ENCODE measurements around the gene AGPAT4. TPM values are rescaled to one million over a fixed set of nuclear protein-coding genes. Genes with fewer than 3 reads are reported as not detected.

AGPAT4 gene
- total RNA-seq, 1 experiment from 2014 or later = 5.7 TPM

DNA sequence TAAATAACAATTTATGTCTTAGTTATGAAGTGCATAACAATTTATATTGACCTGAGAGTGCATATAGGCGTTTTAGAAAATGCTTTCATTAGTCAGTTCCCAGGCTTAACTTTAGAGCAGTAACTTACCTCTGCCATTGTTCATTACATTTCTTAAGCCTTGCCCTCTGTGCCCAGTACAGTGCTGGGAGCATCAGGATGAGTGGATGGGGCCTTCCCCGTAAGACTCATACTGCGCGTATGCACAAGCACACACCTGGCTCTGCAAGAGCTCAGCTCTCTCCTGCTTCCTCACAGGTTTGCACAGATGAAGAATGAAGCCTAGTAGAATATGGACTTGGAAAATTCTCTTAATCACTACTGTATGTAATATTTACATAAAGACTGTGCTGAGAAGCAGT, 157.3 kb downstream of the AGPAT4 start:
- DNase-seq (ENCODE audit: low read depth) = no peak

DNA sequence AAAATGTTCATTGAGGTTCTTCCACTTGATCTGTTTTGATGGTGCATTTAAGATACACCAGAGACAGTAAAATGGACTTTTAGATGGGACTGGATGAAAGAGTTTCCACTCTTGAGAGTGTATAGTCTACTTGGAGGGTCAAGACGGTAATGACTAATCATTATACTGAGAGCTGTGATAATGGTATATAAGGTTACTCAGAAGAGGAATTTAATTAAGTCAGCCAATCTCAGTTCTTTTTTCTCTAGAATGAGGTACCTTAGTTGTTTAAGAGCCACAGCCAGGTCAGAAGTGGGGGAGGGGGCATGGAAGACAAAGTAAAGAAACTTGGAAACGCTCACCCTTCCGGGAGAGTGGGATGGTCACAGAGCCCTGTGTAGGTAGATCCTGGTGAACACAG, 158.4 kb downstream of the AGPAT4 start:
- DNase-seq (ENCODE audit: low read depth) = no peak

DNA sequence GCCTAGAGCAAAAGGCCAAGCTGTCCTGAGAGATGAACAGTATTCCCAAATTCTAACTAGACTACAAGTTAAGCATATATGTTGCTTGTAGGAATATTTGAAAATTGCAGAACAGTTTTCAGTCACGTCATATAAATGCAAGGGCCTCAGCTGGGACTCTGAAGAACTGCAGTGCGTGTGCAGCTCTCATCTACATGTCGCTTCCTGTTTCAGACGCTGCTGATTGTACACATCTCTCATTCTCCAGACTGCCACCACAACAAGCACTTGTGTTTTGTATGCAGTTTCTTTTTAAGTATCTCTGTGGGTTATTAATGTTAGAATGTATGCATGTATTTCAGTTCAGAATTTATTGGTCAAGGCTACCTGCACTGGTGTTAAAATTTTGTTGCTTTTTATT, 162.6 kb downstream of the AGPAT4 start:
- no peak for DNase-seq (ENCODE audit: low read depth)

DNA sequence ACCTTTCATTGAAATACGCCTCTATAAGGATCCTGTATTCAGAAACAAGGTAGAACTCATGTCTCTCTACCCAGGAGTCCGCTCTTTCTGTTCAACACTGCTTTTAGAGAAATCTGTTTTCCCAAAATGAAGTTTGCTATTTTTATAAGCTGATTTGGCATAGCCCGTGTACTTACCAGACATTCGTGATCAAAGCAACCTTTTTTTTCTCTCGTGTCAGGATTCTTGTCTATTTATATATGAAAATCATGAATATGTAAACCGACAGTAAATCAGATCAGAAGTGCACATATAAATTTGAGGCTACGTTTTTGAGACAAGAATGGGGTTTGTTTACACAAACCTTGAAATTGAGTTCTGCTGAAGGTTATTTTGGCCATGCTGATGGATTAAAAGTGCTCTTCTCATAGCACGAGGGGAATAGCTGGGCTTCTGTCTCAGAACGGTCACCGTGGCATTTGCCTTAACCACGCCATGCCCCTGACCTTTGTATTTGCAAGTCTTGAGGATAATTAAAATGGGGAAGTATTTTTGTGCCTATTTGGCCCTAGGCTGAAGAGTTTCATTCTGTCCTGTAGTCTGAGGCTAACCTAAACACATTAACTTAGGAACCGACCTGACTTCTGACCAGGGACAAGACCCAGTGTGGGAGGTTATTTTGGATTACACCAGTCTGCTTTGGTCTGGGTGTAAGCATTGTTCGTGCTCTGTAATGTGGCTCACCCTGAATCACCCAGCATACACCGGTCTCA, 163.7 kb downstream of the AGPAT4 start:
- no peak for DNase-seq (ENCODE audit: low read depth)

DNA sequence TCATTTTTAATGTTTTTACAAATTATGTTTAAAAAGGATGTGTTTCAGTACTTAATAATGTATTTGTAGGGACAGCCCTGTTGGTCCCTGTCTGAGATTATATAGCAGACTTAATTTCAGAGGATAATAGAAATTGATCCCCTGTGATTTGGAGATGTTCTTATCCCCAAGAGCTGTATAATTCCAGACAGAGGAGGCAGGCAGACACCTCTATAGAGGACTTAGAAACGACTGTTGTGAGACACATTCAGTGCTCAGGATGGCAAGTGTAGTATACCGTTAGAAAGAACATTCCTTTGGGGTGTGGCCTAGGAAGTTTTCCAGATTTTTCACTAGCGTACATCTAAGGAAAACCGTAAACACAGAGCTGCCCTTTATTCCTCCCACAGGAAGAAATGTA, 164.5 kb downstream of the AGPAT4 start:
- no peak for DNase-seq (ENCODE audit: low read depth)

DNA sequence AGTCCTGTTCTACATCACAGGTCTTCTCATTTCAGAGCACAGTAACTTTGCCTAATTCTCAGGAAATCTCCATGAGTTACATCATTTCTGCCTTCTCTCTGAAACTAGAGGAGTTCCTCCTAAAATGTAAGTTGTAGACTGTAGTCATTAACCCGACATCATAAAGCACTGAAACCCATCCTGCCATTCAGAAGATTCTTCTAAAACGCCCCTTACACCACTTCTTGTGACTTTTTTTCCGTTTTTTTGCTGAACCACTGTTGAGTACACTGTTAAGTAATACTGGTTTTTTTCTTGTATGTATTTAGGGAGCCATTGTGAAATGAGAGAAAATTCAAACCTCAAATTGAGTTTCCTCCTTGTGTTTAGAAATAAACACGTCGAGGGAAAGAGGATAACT, 164.9 kb downstream of the AGPAT4 start:
- no peak for DNase-seq (ENCODE audit: low read depth)

DNA sequence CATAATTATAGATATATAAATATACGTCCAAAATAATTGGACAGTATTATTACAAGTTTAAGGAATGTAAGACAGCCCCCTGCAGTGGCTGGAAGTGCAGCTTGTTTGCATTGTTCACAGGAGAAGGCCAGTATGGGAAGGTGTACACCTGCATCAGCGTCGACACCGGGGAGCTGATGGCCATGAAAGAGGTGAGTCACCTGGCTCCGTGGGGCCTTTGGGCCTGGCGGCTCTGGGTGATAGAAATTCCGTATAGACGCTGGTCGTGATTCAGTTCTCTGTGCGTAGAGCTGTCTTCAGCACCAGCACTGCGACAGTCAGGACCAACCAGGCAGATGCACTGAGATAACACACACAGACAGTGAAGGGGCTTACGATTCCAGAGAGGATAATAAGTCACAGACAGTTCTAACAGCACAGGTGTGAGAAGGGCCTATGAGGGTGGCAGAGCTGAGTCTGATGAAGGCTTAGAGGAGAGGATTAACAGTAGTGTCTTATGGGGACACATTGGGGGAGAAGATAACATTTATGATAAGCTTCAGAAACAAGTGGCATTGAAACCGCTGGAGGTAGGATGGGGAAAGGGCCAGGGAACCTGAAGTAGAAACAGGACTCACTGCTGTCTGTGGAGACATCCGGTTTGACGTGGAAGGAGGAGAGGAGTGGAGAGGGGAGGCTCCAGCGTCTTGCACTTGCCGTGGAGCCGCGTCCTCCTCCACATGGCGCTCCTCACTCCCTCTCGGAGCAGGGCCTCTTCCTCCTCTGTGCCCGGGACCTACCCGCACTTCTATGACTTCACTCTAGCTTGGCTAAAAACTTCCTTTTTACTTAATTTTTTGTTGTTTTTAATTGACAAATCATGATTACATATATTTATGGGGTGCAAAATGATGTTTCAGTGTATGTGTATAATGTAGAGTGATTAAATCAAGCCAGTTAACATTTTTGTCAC, 165.8 kb downstream of the AGPAT4 start:
- no peak for DNase-seq (ENCODE audit: low read depth)

DNA sequence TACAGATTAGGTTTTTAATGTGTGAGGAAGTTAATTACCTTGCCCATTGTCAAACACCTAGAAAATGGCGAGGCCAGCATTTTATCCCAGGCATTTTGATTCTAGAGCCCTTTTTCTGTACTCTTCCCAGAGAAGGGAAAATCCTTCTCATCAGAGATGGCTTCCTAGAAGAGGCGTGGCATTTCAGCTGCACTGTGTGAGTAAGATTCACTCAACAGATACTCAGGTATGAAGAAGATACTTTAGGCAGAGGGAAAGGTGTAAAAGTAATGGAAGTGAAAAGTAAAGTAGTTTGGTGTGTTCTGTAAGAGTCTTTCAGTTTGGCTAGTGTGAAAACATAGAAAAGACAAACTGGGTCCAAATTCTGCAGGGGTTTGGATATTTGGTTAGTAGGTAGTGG, 168.5 kb downstream of the AGPAT4 start:
- DNase-seq (ENCODE audit: low read depth) = no peak

DNA sequence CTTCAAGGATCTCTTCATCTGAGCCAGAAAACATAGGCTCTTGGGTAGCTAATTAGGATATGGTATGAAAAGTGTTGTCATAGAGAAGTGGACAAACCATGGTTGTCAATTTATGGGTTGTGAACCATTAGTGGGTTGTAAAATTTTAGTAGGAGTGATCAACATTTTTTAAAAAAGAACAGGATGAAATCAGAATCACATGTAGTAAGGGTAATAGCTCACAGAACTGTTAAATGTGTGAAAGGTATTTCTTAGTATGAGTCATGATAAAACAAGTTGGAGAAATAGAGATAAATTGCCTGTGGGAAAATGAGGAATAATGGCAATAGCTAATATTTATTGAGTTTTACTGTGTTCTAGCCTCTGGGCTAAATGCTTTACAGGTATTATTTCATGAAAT, 168.9 kb downstream of the AGPAT4 start:
- no peak for DNase-seq (ENCODE audit: low read depth)

DNA sequence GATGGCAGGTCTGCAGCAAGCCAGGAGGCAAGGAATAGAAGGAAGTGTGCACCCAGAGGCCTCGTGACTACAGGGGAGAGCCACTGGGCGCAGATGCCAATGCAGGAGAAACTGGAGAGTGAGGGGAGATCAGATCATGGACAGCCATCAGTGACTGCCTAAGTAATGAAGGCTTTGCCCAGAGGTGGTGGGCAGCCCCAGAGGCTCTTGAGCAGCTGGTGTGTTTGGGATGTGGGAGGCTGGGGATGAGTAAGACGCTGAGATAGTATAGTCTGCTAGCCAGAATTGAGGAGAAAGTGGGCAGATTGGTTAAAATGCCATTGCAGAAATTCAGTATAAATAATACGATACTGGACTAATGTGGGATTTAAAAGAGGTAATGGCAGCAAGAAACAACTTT, 170.4 kb downstream of the AGPAT4 start:
- DNase-seq (ENCODE audit: low read depth) = no peak

DNA sequence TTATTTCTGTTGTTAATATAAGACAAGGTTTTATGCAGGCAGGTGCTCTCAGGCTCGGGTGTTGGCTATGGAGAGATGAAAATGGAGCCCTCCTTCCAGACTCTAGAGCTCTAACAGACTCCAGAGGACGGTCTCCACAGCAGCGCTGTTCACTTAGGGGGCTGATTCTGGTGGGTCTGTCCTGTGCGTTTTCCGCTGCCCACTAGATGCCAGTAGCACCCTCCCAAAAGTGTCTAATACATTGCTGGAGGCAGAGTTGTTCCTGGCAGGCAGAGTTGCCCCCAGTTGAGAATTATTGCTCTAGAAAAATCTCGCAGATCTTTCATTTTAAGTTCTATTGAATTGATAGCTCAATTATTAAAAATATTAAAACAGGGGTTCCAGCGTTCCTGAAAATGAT, 172.3 kb downstream of the AGPAT4 start:
- DNase-seq (ENCODE audit: low read depth) = no peak

DNA sequence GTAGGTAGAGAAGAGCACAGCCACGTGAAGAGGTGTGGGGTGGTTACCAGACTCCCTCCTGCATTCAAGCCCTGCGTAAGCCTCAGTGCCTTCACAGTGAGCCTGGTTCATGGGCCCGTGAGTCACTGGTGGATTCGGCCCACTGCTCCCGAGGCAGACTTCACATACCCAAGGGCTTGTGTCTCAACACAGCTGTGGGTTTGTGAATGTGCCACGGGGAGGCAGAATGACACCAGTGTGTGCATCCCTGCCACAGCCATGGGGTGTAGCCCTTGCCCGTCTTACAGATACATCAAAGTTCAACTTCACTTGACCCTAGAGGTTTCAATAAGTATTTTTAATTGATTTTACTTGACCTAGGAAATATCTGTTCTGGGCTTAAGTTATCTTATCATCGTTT, 173.8 kb downstream of the AGPAT4 start:
- DNase-seq (ENCODE audit: low read depth) = no peak

DNA sequence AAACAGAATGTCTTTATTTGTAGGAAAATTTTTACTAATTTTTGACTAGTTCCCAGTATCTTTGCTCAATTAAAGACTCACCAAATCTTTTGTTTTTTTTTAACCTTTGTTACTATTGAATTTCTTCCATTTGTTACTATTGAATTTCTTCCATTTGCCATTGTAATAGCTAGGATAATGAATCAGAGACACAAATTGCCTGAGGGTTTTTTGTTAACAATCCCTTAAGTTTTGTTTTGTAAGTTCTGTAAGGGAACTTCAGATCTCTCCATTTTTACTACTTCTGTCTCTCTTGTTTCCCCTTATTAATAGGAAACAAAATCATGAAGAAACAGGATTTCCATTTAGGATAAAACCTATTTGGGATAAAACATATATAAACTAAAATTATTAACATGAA, 177.9 kb downstream of the AGPAT4 start:
- no peak for DNase-seq (ENCODE audit: low read depth)

DNA sequence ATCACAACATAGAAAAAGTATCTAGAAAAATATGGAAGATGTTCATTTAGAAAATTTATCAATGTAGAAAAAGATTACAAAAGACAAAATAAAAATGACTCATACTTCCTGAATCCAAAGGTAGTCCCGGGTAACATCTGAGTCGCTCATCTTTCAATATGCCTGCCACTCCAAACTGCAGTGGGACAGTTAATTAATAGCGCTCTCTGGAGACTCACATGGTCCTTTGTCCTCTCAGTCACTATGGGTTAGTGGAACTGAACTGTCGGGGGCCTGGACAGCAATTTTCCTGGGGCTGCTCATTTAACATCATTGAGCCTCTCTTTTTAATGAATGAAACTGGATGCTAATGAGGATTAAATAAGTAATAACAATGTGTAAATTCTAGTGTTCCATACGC, 178.9 kb downstream of the AGPAT4 start:
- no peak for DNase-seq (ENCODE audit: low read depth)

DNA sequence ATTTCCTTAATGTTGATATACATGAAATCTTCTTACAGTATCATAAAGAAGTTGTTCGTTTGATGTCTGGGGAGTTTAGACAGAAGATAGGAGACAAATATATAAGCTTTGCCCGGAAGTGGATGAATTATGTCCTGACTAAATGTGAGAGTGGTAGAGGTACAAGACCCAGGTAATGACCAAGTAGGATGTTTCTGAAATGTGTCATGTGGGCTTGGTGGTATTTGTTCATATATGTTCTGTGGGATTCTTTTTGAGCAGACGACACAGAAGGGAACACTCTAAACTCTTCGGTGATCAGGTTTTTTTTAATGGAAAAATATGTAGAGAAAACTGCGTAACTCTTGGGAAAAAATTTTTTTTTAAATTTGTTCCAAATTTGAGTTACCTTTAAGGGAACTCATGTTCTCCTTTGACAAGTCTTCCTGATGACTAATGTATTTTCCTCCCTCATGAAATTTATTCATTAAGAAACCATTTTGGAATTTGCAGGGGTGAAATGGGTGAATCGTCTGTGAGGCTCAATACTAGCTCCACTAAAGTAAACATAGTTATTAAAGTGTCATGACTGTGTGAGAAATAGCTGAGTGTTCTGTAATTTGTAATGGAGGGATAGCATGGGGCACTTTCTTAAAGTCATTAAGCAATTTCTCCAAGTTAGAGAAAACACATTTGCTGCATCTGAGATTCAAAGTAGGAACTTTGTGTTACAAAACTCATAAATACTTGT, 181.7 kb downstream of the AGPAT4 start:
- DNase-seq (ENCODE audit: low read depth) = peak; percentile 19

DNA sequence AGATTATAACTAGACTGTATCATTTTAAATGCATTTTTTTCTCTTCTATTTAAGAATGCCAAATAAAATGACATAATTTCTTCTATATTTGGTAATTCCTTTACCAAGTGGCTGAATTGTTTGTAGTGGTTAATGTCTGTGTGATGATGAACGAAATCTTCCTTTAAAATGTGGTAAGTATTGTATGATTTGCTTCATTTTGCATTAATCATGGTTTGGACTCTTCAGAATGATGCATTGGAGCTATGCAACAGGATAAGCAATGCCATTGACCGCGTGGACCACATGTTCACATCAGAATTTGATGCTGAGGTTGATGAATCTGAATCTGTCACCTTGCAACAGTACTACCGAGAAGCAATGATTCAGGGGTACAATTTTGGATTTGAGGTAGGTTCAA, 182.7 kb downstream of the AGPAT4 start:
- DNase-seq (ENCODE audit: low read depth) = no peak

DNA sequence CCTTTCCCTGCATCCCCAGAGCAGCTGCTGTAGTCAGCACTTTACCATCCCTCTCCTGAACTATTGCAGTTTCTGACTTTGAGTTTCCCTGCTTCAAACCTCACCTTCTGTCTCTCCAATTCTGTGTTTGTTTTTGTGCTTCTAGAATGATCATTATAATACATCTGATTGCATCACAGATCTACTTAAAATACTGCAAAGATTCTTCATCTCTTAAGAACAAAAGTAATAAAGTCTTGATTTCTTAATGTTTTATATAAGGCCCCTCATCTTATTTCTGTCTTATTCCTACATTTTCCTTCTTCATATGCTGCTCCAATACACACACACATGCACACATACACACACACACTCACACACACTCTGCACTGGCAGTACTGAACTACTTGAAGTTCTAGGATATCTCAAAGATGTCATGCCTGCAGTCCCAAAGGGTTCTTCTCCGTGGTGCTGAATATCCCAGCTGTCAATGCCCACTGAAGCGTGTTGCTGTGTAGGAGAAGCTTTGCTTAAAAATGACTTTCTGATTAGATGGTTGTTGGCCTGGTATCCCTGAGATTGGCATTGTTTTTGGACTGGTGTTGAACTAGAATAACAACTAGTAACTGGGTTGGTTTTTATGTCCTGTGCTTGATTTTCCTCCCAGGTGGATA, 185.1 kb downstream of the AGPAT4 start:
- DNase-seq (ENCODE audit: low read depth) = peak; percentile 30

DNA sequence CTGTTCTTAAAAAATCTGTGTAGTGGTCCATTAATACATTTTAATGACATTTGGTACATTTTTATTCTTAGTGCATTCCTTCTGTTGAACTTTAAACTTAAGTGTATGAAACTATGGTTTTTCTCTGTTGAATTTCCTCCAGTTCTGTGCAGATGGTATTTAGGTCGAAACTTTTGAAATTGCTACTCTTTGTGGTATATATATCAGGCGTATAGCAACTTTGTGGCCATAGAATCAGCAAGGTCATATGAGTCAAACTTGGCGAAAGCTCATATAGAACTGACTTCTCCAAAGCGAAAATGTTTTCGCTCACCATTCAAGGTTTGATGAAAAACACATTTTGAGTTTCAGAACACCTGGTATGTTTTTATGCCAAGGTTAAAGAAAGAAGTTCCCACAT, 188.6 kb downstream of the AGPAT4 start:
- DNase-seq (ENCODE audit: low read depth) = no peak

DNA sequence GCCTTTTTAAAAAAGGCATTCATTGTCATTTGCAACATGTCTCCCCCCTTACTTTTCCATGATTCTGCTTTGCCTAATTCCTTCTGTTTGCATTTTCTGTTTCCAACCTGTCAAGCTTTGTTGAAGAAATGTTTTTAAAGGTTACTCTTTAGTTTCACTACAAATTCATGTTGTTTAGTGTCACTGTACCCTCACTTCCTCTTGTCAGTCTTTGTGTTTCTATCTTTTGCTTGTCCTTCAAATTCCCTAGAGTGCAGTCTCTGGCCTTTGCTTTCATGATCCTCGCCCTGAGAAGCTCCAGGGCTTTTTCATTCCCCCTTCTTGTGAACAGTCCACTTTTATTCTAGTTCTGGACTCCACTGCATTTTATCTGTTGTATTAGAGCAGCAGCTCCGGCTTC, 191.6 kb downstream of the AGPAT4 start:
- DNase-seq (ENCODE audit: low read depth) = no peak

DNA sequence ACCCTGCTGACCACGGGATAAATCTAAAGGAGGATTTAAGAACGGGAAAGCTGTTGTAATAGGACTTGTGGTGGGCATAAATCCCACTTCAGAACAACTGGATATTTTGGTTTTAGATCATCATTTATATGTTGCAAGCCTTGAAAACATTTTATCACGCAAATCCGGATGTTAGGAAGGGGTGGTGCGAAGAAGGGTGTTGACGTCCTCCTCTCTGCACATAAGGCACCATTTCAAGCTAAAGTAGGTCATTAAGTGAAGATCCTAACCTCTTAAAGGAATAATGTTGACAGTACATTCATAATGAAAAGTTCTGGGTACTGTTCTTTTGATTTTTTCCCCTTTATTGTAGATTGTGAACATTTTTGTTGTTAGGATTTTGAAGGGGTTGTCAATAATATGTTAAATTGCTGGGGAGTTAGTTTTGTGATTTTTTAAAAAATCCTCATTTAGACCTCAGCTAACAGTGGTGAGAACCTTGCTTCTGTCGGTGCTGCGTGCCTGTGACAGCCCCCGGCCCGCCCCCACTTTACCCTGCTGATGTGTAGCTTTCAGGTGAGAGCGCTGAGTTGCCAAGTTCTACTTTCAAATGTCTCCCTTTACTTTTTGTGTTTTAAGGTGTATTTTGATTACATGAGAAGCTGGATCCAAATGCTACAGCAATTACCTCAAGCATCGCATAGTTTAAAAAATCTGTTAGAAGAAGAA, 193.4 kb downstream of the AGPAT4 start:
- no peak for DNase-seq (ENCODE audit: low read depth)
